ENCODE results near the gene USP4.

DNA sequence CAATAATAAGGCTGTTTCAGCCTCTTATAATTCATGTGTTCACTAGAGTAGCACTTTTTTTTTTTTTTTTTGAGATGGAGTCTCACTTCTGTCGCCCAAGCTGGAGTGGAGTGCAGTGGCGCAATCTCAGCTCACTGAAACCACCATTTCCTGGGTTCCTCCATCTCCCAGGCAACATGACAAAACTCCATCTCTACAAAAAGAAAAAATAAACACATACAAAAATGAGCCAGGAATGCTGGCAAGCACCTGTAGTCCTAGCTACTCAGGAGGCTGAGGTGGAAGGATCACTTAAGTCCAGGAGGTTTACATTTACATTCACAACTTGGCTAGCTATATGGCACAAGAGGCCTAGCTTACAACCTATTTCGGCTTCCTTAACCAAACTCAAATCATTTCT, 6.8 kb downstream of the USP4 start:
- TF ChIP-seq YY1 (IDR thresholded peaks at IDR 0.05; ENCODE audit: insufficient read depth, insufficient read length) (no peak), SUZ12 (IDR thresholded peaks at IDR 0.05; ENCODE audit: extremely low read depth, insufficient read depth, insufficient read length) (no peak), ZNF274 (IDR thresholded peaks at IDR 0.05; ENCODE audit: low read depth, low read length) (no peak)
